HepG2 (cell line): ENCODE measurements around the gene NUBP1. TPM values are rescaled to one million over a fixed set of nuclear protein-coding genes. Genes with fewer than 3 reads are reported as not detected.
A peak's percentile ranks its signal among the peaks of the same experiment; 100 is the strongest.

ENCODE experiments used
- DRAP1 ChIP-seq: IDR thresholded peaks from 2 replicates; pipeline ENCODE4 v1.6.1; 2016; ENCODE audit warnings: missing genetic modification reagents, missing compliant biosample characterization
- HOXA3 ChIP-seq: sonication (generic); formaldehyde crosslinking; IDR thresholded peaks from 2 replicates; pipeline ENCODE4 v1.5.0; 2020; ENCODE audit warnings: missing genetic modification reagents
- MEIS2 ChIP-seq: sonication (generic); formaldehyde crosslinking; IDR thresholded peaks from 2 replicates; pipeline ENCODE4 v1.9.0; 2021; ENCODE audit warnings: mild to moderate bottlenecking, missing genetic modification reagents
- PPARG ChIP-seq: conservative IDR thresholded peaks from 2 replicates; pipeline ENCODE4 v1.6.1; 2016; ENCODE audit warnings: missing biosample characterization, missing genetic modification reagents
- PRMT3 ChIP-seq: sonication (generic); formaldehyde crosslinking; IDR thresholded peaks from 2 replicates; pipeline ENCODE4 v1.8.1; 2022; ENCODE audit warnings: low read depth, mild to moderate bottlenecking, moderate library complexity, missing genetic modification reagents, borderline replicate concordance
- SIX1 ChIP-seq: sonication (generic); formaldehyde crosslinking; IDR thresholded peaks from 2 replicates; pipeline ENCODE4 v1.4.0; 2020; ENCODE audit warnings: missing genetic modification reagents, borderline replicate concordance
- TEF ChIP-seq: sonication (generic); formaldehyde crosslinking; IDR thresholded peaks from 2 replicates; pipeline ENCODE4 v1.5.0; 2020; ENCODE audit warnings: missing genetic modification reagents
- THAP8 ChIP-seq: sonication (generic); formaldehyde crosslinking; IDR thresholded peaks from 2 replicates; pipeline ENCODE4 v1.5.1; 2020; ENCODE audit warnings: missing genetic modification reagents, mild to moderate bottlenecking, borderline replicate concordance
- TOPORS ChIP-seq: sonication (generic); formaldehyde crosslinking; IDR thresholded peaks from 2 replicates; pipeline ENCODE4 v1.8.0; 2023; ENCODE audit warnings: mild to moderate bottlenecking, missing genetic modification reagents
- ZBTB2 ChIP-seq: sonication (generic); formaldehyde crosslinking; IDR thresholded peaks from 2 replicates; pipeline ENCODE4 v1.8.0; 2022; ENCODE audit warnings: low read depth, missing genetic modification reagents
- ZFP36L2 ChIP-seq: sonication (generic); formaldehyde crosslinking; IDR thresholded peaks from 2 replicates; pipeline ENCODE4 v1.4.0; 2020; ENCODE audit warnings: missing genetic modification reagents
- ZKSCAN1 ChIP-seq: fragments of 150-350 bp; IDR thresholded peaks from 2 replicates; pipeline ENCODE4 v1.6.1; 2014; ENCODE audit warnings: low read length
- ZNF282 ChIP-seq: fragments of 450-650 bp; IDR thresholded peaks from 2 replicates; pipeline ENCODE4 v1.6.1; 2018; ENCODE audit not compliant: partially characterized antibody
- ZNF407 ChIP-seq: sonication (generic); formaldehyde crosslinking; IDR thresholded peaks from one replicate; pipeline ENCODE4 v1.5.1; 2020; ENCODE audit warnings: mild to moderate bottlenecking, missing genetic modification reagents; ENCODE audit errors: not compliant biosample characterization
- ZNF557 ChIP-seq: sonication (generic); formaldehyde crosslinking; IDR thresholded peaks from 2 replicates; pipeline ENCODE4 v1.4.0; 2020; ENCODE audit warnings: missing genetic modification reagents
- ZNF703 ChIP-seq: sonication (generic); formaldehyde crosslinking; IDR thresholded peaks from 2 replicates; pipeline ENCODE4 v1.5.1; 2020; ENCODE audit warnings: missing genetic modification reagents, mild to moderate bottlenecking, moderate library complexity, borderline replicate concordance
- ZSCAN25 ChIP-seq: sonication (generic); formaldehyde crosslinking; IDR thresholded peaks from 2 replicates; pipeline ENCODE4 v1.8.0; 2022; ENCODE audit warnings: mild to moderate bottlenecking, missing genetic modification reagents
- polyA plus RNA-seq, 8 experiments: library from polyadenylated mRNA; depleted of rRNA in 3 of 8; stranded (reverse) in 7 of 8; unstranded in 1 of 8; fragments of >200 nt; fragmentation: Illumina TruSeq in 4 of 8; extraction: Trizol in 4 of 8; gene quantifications; 2 replicates each; pipeline versions ENCODE4 v1.2.1 to v1.2.3, GENCODE V29; 2011 to 2016; ENCODE audit warnings: low read depth in 4 of 8, missing spikeins in 1 of 8, mixed read lengths in 1 of 8; ENCODE audit not compliant: insufficient read depth in 1 of 8
- total RNA-seq, 5 experiments: library from RNA; depleted of rRNA; stranded (reverse); fragments of >200 nt; fragmentation: Illumina TruSeq; extraction: Trizol; gene quantifications; 2 replicates each; pipeline ENCODE4 v1.2.3, GENCODE V29; 2016; ENCODE audit warnings: low read depth in 1 of 5

NUBP1 gene
- total and polyA plus RNA-seq, 2 of the 13 experiments (the other 11 are each of a cell fraction or from before 2014, with no cell fraction given) = 53.5 to 70.4 TPM

- TF ChIP-seq PPARG (CRISPR knock-in tag) (no peak), HOXA3 (CRISPR knock-in tag) (no peak; the same call in 1 of the 2 replicates), ZKSCAN1 (no peak), THAP8 (CRISPR knock-in tag) (no peak), ZBTB2 (CRISPR knock-in tag) (no peak), ZNF557 (CRISPR knock-in tag) (no peak), TOPORS (no peak), MEIS2 (CRISPR knock-in tag) (no peak), ZNF703 (CRISPR knock-in tag) (no peak), PRMT3 (no peak), TEF (CRISPR knock-in tag) (peak; percentile 71; the same call in 1 of the 2 replicates), ZNF282 (no peak), ZNF407 (CRISPR knock-in tag) (no peak), DRAP1 (CRISPR knock-in tag) (no peak), ZFP36L2 (CRISPR knock-in tag) (no peak), ZSCAN25 (CRISPR knock-in tag) (no peak), SIX1 (CRISPR knock-in tag) (peak; percentile 92; the same call in 1 of the 2 replicates)
Measured at GRCh38 chr16:10738231-10739077, 5.2 kb upstream of the NUBP1 start (continued).
